Mesothelial cell of epicardium (in vitro differentiated cells): ENCODE results near the gene ABHD4. TPM values are rescaled to one million over a fixed set of nuclear protein-coding genes. Genes with fewer than 3 reads are reported as not detected.

Experiments
- DNase-seq, 2 experiments: peaks; one replicate each; pipeline ENCODE4 v3.0.0; 2021; ENCODE audit warnings: low spot score in 2 of 2; ENCODE audit not compliant: unreplicated experiment in 2 of 2
- H3K27ac Mint-ChIP-seq: 2 replicates; pipeline ENCODE4 v1.8.0; 2021; ENCODE audit warnings: mixed read lengths
- H3K27me3 Mint-ChIP-seq: 2 replicates; pipeline ENCODE4 v1.8.0; 2021; ENCODE audit warnings: low read depth, mixed read lengths
- H3K36me3 Mint-ChIP-seq: 2 replicates; pipeline ENCODE4 v1.8.0; 2021; ENCODE audit warnings: mixed read lengths
- H3K4me1 Mint-ChIP-seq: 2 replicates; pipeline ENCODE4 v1.8.0; 2021; ENCODE audit warnings: mixed read lengths
- H3K4me3 Mint-ChIP-seq: 2 replicates; pipeline ENCODE4 v1.8.0; 2021; ENCODE audit warnings: mild to moderate bottlenecking, moderate library complexity, mixed read lengths
- H3K9me3 Mint-ChIP-seq: 2 replicates; pipeline ENCODE4 v1.8.0; 2021; ENCODE audit warnings: mixed read lengths
- total RNA-seq: library from RNA; stranded (reverse); gene quantifications from 3 replicates; pipeline ENCODE4 v1.2.1, GENCODE V29; 2021
- TF ChIP-seq, protein P1 (sequence below): fragments of 200-600 bp; sonication (generic); IDR thresholded peaks from one replicate; pipeline ENCODE4 v1.5.0; 2021; ENCODE audit warnings: antibody characterized with exemption; ENCODE audit not compliant: unreplicated experiment

ABHD4 gene
- total RNA-seq, 1 donor from 2014 or later, result 28.2 TPM

DNA sequence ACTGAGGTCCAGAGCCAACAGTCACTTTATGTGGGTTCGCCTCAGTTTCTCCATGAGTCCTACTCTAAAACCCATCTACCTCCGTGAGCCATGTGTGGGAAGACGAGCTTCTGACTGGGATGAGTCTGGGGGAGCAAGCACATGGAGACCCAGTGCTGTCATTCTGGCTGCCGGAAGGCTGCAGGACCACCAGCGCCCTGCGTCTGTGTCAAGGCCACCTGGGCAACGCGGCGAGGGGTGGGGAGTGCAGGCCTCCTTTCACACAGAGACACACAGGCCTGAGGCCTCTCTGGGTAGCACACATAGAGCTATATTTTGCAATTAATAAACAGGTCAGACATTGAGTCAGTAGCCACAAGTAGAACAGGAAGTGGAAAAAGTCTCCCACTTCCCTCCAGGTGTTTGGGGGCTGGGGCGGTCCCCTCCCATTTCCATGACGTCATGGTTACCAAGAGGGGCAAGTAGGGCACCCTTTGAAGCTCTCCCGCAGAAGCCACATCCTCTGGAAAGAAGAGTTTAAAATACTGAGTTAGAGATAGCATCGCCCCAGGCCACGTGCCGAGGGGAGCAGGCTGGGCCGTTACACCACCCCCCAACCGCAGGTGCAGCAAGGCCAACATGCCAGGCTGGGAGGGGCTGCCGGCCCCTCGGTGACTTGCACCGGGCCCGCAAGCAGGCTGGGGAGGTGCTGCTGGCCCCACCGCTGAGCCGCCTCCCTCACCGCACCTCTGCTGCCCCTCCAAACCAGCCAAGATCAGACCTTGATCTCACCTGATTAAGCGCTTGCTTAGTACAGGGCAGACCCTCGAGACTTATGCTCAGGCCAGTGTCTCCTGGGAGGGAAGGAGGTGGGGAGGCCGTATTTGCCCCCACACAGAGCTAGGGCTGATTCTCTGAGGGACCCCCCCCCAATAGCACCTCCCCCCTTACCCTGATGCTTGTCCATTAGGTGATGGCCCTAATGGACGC, 41.8 kb upstream of the ABHD4 start:
- Mint-ChIP-seq H3K27ac (peak overlapping the region; percentile 91), H3K9me3 (no peaks in the 10 kb centered on the region), H3K36me3 (no peaks in the 10 kb centered on the region)

DNA sequence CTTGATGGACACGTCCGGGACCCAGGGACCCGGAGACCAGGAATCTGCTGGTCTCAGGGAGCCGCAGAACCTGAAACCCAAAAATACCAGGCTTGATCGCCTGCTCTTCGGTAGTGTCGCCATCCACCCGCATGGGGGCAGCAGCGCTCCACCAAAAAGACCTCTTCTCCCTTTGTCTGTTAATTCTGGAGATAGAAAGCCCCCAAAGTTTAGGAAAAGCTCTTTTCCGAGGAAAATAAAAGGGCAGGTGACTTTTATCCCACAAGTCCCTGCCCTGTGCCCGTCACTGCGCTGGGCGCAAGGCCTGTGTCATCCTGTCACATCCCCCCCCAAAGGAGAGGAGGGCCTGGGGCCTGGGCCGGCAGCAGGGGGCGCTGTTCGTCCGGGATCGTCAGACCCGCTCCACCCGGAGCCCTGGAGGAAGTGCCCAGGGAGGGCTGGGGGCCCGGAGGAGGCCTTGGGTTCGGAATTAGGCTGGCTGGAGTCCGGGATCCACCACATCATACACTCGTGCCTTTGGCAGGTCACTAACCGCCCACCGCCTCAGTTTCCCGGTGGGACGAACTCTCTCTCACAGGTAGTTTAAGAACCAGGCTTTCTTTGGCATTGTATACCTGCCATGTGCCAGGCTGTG, 41.0 kb upstream of the ABHD4 start:
- no peaks in the 10 kb centered on the region for H3K9me3 Mint-ChIP-seq
- H3K27me3 Mint-ChIP-seq, result peaks cover 6% of the 10 kb centered on the region
- peaks cover 13% of the 10 kb centered on the region for H3K4me1 Mint-ChIP-seq
- H3K4me3 Mint-ChIP-seq, result peak overlapping the region; percentile 74
- TF ChIP-seq, protein P1, sequence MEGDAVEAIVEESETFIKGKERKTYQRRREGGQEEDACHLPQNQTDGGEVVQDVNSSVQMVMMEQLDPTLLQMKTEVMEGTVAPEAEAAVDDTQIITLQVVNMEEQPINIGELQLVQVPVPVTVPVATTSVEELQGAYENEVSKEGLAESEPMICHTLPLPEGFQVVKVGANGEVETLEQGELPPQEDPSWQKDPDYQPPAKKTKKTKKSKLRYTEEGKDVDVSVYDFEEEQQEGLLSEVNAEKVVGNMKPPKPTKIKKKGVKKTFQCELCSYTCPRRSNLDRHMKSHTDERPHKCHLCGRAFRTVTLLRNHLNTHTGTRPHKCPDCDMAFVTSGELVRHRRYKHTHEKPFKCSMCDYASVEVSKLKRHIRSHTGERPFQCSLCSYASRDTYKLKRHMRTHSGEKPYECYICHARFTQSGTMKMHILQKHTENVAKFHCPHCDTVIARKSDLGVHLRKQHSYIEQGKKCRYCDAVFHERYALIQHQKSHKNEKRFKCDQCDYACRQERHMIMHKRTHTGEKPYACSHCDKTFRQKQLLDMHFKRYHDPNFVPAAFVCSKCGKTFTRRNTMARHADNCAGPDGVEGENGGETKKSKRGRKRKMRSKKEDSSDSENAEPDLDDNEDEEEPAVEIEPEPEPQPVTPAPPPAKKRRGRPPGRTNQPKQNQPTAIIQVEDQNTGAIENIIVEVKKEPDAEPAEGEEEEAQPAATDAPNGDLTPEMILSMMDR, result peak; percentile 99
- no peaks in the 10 kb centered on the region for H3K36me3 Mint-ChIP-seq
- peak; percentile 76 to 92 for DNase-seq
- peak overlapping the region; percentile 91 for H3K27ac Mint-ChIP-seq

More for the DNA sequence above, 41.8 kb upstream of the ABHD4 start:
- no peak for DNase-seq
- Mint-ChIP-seq H3K27me3 (peaks cover 14% of the 10 kb centered on the region), H3K4me1 (peaks cover 13% of the 10 kb centered on the region), H3K4me3 (peak overlapping the region; percentile 74)
- TF ChIP-seq, protein P1, result no peak

DNA sequence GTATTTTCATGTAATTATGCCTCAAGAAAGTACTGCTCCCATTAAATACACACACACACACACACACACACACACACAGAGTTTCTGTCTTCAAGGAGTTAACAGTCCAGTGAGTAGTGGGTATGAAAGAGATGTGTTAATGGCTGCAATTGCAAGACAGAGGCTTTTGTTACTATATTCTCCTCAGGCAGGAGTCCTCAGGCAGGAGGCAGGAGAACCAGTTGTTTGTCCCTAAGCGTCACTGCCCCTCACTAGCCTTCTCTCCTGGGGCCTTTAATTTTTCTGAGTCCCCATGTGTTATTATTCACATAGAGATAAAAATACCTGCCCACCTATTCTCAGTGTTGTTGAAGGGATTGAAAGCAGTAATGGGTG, 40.3 kb upstream of the ABHD4 start:
- H3K4me3 Mint-ChIP-seq, result no peak overlapping the region
- H3K27ac Mint-ChIP-seq, result no peak overlapping the region
- no peak for DNase-seq
- H3K9me3 Mint-ChIP-seq, result no peaks in the 10 kb centered on the region
- peaks cover 2% of the 10 kb centered on the region for H3K27me3 Mint-ChIP-seq
- no peaks in the 10 kb centered on the region for H3K36me3 Mint-ChIP-seq
- H3K4me1 Mint-ChIP-seq, result peaks cover 13% of the 10 kb centered on the region
- TF ChIP-seq, protein P1, result no peak

DNA sequence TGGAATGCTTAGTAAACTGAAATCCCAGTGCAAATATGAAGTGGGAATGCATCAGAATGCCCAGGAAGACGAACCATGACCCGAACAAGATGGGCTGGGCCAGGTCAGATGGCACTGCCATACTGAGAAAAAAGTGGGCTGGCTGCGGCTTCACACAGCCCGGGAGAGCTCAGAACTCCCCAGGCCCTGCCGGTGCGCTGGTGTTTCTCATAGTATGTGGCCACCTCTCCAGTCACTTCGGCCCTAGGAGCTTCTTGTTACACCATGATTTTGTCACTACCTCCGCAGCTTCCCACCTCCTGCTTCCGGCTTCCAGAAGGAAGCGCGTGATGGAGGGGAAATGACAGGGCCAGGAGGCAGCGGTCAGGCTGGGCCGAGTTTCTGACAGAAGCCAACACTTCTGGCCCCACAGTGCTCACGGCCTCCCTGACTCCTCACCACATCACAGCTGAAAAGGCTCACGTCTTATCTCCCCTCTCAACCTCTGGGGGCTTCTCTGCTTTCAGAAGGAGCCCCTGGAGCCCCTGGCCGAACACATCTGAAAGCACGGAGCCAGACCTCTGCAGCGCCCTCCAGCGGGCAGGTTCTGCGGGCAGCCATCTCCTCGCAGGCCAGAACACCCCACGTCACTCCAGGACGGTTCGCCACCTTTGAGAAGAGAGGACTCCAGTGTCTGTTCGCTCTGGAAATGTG, 39.7 kb upstream of the ABHD4 start:
- Mint-ChIP-seq H3K4me3 (no peak overlapping the region), H3K27ac (no peak overlapping the region), H3K9me3 (no peaks in the 10 kb centered on the region), H3K36me3 (no peaks in the 10 kb centered on the region), H3K4me1 (peaks cover 13% of the 10 kb centered on the region), H3K27me3 (no peaks in the 10 kb centered on the region)
- TF ChIP-seq, protein P1, result no peak
- DNase-seq, result no peak

DNA sequence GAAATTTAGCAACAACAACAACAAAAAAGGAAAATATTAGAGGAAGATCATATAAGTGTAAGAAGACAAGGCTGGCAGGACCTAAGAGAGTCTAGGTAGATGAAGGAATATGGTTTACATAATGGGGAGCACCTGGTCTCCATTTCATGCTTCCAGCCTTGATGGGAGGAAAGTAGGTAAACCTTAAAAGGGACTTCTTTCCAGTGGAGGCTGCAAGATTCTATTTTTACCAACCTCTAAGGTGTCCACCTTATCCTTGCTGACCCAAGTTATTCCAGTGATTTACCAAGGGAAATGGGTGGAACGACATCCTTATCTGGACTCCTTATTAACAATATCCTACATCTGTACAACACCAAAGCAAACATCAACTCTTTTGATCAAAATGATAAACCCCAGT, 39.1 kb upstream of the ABHD4 start:
- H3K4me1 Mint-ChIP-seq, result peaks cover 13% of the 10 kb centered on the region
- TF ChIP-seq, protein P1, result no peak
- no peaks in the 10 kb centered on the region for H3K9me3 Mint-ChIP-seq
- H3K36me3 Mint-ChIP-seq, result no peaks in the 10 kb centered on the region
- no peak for DNase-seq
- H3K4me3 Mint-ChIP-seq, result no peak overlapping the region
- no peaks in the 10 kb centered on the region for H3K27me3 Mint-ChIP-seq
- H3K27ac Mint-ChIP-seq, result no peak overlapping the region
